AG10803 (cell line): ENCODE results near the gene NEDD4.

Experiments
- DNase-seq: peaks from one replicate; pipeline ENCODE4 v3.0.0; 2010; ENCODE audit warnings: low read depth
- H3K4me3 ChIP-seq: 2 replicates; pipeline ENCODE4 v1.5.1; 2011; ENCODE audit warnings: mild to moderate bottlenecking, low read length, control low read depth
- TF ChIP-seq, protein P1 (sequence below): conservative IDR thresholded peaks from 2 replicates; pipeline ENCODE4 v1.5.1; 2011; ENCODE audit warnings: mild to moderate bottlenecking, low read length, control low read depth, inconsistent platforms

The NEDD4 gene

DNA sequence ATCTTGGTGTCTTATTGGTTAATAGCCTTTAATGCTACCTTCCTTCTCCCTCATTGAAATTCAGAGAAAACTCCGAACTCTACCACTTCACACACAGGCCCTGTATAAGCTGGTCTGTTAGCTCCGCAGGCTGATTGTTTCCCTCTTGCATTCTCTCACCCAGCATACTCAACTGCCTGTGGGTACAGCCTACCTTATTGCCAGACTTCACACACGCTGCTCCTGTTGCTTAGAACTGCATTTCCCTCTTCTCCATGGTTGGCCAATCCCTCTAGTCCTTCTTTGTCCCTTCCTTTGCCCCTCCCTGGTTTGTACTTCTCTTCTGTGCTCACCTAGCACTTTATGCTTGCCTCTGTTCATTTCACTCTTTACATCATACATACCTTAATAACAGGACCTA is 157.5 kb downstream of the NEDD4 start:
- TF ChIP-seq, protein P1, sequence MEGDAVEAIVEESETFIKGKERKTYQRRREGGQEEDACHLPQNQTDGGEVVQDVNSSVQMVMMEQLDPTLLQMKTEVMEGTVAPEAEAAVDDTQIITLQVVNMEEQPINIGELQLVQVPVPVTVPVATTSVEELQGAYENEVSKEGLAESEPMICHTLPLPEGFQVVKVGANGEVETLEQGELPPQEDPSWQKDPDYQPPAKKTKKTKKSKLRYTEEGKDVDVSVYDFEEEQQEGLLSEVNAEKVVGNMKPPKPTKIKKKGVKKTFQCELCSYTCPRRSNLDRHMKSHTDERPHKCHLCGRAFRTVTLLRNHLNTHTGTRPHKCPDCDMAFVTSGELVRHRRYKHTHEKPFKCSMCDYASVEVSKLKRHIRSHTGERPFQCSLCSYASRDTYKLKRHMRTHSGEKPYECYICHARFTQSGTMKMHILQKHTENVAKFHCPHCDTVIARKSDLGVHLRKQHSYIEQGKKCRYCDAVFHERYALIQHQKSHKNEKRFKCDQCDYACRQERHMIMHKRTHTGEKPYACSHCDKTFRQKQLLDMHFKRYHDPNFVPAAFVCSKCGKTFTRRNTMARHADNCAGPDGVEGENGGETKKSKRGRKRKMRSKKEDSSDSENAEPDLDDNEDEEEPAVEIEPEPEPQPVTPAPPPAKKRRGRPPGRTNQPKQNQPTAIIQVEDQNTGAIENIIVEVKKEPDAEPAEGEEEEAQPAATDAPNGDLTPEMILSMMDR = no peak
- DNase-seq = no peak
- no peak overlapping the region for H3K4me3 ChIP-seq

DNA sequence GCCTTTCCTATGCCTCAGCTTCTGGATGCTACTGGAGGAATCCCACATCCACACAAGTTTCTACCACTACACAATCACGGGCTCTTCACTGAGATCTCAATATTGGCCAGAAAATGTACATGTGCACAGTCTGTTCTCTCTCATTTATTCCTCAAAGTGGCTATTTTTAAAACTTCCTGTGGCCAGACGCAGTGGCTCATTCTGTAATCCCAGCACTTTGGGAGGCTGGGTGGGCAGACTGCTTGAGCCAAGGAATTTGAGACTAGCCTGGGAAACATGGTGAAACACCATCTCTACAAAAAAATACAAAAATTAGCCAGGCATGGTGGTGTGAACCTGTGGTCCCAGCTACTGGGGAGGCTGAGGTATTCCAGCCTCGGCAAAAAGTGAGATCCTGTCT is 159.1 kb downstream of the NEDD4 start:
- DNase-seq = peak; percentile 38
- H3K4me3 ChIP-seq = no peak overlapping the region
- TF ChIP-seq, protein P1 = no peak

DNA sequence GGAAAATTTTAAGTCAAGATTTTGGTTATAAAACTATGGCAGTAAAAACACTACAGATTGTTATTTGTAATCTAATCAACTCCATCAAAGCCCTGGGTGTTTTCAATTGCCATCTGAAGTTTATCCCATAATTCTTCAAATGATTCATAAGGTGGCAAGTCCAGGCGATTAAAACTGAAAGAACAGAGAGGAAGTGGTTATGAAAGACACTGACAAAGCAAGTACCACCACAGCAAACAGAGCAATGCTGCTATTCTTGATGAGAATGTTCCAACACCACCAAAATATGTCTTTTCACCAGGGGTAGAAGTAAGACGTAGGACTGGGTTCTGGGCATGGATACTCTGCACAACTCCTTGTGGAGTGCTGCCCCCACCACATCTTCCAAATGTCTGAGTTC is 163.6 kb downstream of the NEDD4 start:
- TF ChIP-seq, protein P1 = no peak
- no peak for DNase-seq
- no peak overlapping the region for H3K4me3 ChIP-seq

DNA sequence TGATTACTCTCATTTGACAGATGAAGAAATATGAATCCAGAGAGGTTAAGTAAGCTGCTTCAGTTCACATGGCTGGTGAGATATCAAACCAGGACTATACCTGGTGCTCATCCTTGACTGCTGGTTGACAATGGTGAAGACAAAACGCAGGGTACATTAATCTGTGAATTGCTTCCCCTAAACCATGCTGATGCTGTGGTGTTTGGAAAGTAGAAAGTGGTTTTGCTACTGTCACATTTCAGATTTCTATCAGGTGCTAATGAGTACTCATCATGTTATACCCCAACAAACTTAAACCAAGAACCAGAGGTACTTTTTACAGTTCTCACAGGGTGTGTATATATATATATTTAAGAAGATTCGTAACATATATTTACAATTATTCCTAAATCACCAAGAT is 165.5 kb downstream of the NEDD4 start:
- H3K4me3 ChIP-seq = no peak overlapping the region
- TF ChIP-seq, protein P1 = no peak
- DNase-seq = no peak

DNA sequence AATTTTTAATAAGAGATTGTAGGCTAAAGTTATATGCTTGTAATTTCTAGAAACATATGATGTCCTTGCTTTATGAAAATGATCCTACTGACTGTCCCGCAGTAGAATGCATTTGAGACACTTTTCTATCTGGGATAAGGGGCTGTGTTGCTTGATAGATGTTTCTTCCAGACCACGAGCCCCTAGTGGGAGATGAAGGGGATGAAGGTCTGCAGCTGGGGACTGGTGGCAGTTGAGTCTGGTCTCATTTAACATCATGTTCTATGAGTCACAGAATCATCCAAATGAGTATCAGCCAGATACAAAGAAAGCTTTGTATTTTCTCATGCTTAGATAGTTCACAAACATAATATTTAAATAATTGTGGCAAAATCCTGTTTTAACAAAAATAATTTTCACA is 166.2 kb downstream of the NEDD4 start:
- H3K4me3 ChIP-seq = no peak overlapping the region
- DNase-seq = no peak
- TF ChIP-seq, protein P1 = no peak

DNA sequence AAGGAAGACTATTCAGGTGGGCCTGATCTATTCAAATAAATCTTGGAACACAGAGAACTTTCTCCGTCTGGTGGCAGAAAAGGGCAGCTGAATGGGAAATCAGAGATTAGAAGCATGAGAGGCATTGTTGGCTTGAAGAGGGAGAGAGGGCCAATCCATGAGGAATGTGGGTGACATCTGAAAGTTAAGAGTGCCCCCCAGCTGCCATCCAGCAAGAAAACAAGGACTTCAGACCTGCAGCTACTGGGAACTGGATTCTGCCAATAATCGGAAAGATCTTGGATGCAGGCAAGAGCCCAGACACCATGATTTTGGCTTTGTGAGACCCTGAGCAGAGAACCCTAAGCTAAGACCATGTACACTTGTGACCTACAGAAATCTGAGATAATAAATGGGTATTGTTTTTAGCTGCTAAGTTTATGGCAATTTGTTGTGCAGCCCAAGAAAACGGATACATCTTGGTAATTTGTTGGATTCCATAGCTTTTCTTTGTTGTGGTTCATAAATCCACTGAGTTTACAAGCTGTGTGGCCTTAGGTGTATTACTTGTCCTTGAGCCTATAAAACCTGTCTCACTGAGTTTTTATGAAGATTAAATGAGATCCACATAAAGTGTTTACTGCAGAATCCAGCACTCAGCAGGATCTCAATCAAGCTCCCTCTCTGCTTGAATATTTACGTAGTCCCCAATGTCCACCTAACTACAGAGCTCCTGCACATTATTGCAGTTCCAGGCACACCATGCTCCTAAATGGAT is 168.4 kb downstream of the NEDD4 start:
- no peak overlapping the region for H3K4me3 ChIP-seq
- DNase-seq = no peak
- TF ChIP-seq, protein P1 = no peak

DNA sequence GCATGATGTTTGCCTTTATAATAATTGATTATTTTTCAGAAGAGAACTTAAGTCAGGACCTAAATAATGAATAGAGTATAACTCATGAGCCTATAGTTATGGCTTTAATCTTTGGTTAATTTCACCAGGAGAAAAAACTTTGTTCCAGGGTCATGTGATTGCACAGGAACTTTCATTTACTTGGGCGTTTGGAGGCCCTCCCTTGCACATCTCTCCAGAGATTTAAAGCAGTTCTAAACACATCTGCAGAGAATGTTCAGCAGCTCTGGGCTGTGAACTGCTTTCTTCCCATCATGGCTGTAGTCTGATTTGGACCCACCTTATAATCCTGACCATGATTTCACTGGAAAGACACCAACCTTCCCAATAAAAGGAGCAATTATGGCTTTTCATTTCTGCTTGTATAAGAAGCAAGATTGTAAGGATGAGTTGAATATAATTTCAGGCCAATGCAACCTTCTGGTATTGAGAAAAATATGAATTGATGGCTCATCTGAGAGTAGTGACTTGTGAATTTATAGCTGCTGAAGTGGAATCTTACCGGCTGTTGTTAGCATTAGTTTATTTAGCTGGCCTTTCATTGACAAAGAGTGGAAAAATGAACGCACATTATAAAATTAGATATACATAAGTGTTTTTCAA is 169.6 kb downstream of the NEDD4 start:
- no peak overlapping the region for H3K4me3 ChIP-seq
- peak; percentile 38 for DNase-seq
- TF ChIP-seq, protein P1 = no peak
